Measurements from ENCODE around the gene ZMIZ1.

The ZMIZ1 gene

DNA sequence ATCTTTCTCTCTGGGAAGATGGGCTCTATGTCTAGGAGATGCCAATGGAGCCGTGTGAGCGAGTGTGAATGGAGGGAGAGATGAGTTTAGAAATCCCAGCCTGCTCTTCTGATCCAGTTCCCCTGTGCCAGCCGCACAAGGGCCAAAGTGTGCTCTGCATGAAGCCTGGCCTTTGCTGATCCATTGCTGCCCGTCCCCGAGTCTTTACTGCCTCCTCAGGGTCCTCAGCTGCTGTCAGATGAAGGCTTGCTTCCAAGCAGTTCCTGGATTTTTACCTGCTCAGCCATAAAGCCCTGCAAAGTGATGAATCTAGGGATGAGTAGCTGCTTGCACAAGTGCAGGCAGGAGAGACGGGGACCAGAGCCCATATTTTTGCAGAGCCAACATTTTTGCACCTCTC is 115.9 kb downstream of the ZMIZ1 start:
- Histone ChIP-seq H3K4ac (ENCODE audit: low read depth, low read length) (no peak overlapping the region), H2BK15ac (replicated peaks; ENCODE audit: low read depth) (no peak overlapping the region), H3K23ac (ENCODE audit: low read length) (no peak overlapping the region), H4K5ac (ENCODE audit: low read length) (no peak overlapping the region), H4K8ac (ENCODE audit: low read depth, low read length) (no peak overlapping the region), H3K9ac (ENCODE audit: low read length) (no peak overlapping the region), H2BK5ac (ENCODE audit: low read length) (no peak overlapping the region), H3K4me3 (ENCODE audit: low read length) (no peak overlapping the region), H3K79me1 (ENCODE audit: low read length) (peaks cover 19% of the 10 kb centered on the region), H3K27ac (ENCODE audit: low read depth, low read length) (no peak overlapping the region), H3K56ac (ENCODE audit: low read length) (no peak overlapping the region), H3K79me2 (ENCODE audit: control insufficient read depth, insufficient read depth, low read length) (no peaks in the 10 kb centered on the region), H3K4me1 (ENCODE audit: control insufficient read depth, low read depth, low read length) (no peaks in the 10 kb centered on the region), H2AK5ac (ENCODE audit: low read length) (no peak overlapping the region), H2BK120ac (ENCODE audit: low read depth, low read length) (no peak overlapping the region), H3K36me3 (ENCODE audit: control insufficient read depth, insufficient read depth, low read length) (no peaks in the 10 kb centered on the region), H3K18ac (ENCODE audit: low read length) (no peak overlapping the region), H3K4me2 (ENCODE audit: low read length) (no peak overlapping the region), H3K27me3 (ENCODE audit: insufficient read depth, low read length, poor library complexity) (no peaks in the 10 kb centered on the region)
- DNase-seq: no peak
- no CpG with 5 or more reads among the region's 6 CpGs for WGBS (ENCODE audit: extremely low coverage, insufficient coverage, low lambda C conversion rate)

DNA sequence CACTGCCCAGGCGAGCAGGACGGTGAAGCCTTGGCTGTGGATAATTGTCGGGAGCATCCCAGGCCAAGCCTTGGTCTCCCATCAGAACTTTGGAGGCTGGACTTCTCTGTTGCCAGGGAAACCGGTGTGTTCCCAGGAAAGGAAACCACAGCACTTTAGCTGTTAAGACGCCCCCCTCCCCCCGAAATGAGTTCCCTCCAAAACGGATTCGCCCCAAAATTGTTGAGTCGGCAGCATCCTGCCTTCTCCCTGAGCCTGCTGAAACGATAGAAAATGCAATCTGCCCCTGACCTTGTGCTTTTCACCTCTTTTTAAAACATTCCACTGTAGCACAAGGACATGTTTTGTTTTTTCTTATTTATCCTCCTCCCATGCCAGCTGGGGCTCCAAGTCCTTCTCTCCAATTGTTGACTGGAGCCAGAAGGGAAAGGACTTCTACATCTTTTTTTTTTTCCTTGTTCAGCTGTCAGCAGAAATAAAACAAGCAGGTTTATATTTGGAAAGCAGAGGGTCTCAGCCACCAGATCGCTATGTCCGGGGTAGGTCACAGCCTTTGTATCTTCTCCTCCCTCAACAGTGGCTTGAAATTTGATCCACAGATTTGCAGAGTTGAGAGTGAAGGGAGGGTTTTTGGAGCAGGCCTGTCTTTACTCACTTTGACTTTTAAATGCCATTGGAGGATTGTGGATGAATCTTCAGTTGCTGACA is 116.5 kb downstream of the ZMIZ1 start:
- DNase-seq: peak; percentile 59
- Histone ChIP-seq H4K5ac (ENCODE audit: low read length) (no peak overlapping the region), H3K9ac (ENCODE audit: low read length) (no peak overlapping the region), H3K4me3 (ENCODE audit: low read length) (no peak overlapping the region), H3K79me1 (ENCODE audit: low read length) (peaks cover 19% of the 10 kb centered on the region), H2BK120ac (ENCODE audit: low read depth, low read length) (no peak overlapping the region), H3K4ac (ENCODE audit: low read depth, low read length) (no peak overlapping the region), H3K4me2 (ENCODE audit: low read length) (no peak overlapping the region), H3K79me2 (ENCODE audit: control insufficient read depth, insufficient read depth, low read length) (no peaks in the 10 kb centered on the region), H2BK5ac (ENCODE audit: low read length) (no peak overlapping the region), H2AK5ac (ENCODE audit: low read length) (no peak overlapping the region), H3K27me3 (ENCODE audit: insufficient read depth, low read length, poor library complexity) (no peaks in the 10 kb centered on the region), H3K56ac (ENCODE audit: low read length) (no peak overlapping the region), H3K23ac (ENCODE audit: low read length) (no peak overlapping the region), H3K27ac (ENCODE audit: low read depth, low read length) (no peak overlapping the region), H4K8ac (ENCODE audit: low read depth, low read length) (no peak overlapping the region), H3K18ac (ENCODE audit: low read length) (no peak overlapping the region), H2BK15ac (replicated peaks; ENCODE audit: low read depth) (no peak overlapping the region), H3K4me1 (ENCODE audit: control insufficient read depth, low read depth, low read length) (no peaks in the 10 kb centered on the region), H3K36me3 (ENCODE audit: control insufficient read depth, insufficient read depth, low read length) (no peaks in the 10 kb centered on the region)
- no CpG with 5 or more reads among the region's 12 CpGs for WGBS (ENCODE audit: extremely low coverage, insufficient coverage, low lambda C conversion rate)

DNA sequence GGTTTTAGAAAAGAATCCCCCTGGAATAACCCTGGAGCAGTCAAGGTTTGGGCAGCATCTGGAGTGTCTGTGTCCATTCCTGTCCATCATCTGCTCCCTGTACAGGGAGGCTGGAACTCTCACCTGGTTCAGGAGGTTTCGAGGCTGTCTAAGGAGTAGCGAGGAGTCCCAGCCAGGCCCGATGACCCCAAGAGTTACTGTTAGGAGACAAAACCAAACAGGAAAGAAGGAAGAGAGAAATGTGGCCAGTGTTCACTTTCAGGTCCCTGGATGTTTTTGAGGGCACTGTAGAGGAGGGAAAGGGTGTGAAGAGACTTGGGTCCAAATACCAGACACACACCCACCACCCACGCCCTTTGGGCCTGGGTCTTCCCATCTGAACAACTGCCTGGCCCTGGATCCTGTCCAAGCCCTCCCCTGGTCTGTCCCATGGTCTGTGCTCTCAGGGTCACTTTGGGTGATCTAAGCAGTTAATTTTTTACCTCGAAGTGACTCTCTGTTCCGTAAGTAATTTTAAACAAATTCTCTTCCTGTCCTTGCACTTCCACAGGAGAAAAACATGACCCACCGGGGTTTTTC is 117.1 kb downstream of the ZMIZ1 start:
- WGBS (ENCODE audit: extremely low coverage, insufficient coverage, low lambda C conversion rate): no CpG with 5 or more reads among the region's 7 CpGs
- no peaks in the 10 kb centered on the region for H3K4me1 ChIP-seq (ENCODE audit: control insufficient read depth, low read depth, low read length)
- H3K4me3 ChIP-seq (ENCODE audit: low read length): no peak overlapping the region
- H4K8ac ChIP-seq (ENCODE audit: low read depth, low read length): no peak overlapping the region
- no peak overlapping the region for H3K9ac ChIP-seq (ENCODE audit: low read length)
- no peak for DNase-seq
- no peaks in the 10 kb centered on the region for H3K27me3 ChIP-seq (ENCODE audit: insufficient read depth, low read length, poor library complexity)
- H3K4me2 ChIP-seq (ENCODE audit: low read length): no peak overlapping the region
- H2BK120ac ChIP-seq (ENCODE audit: low read depth, low read length): no peak overlapping the region
- H4K5ac ChIP-seq (ENCODE audit: low read length): no peak overlapping the region
- no peak overlapping the region for H3K27ac ChIP-seq (ENCODE audit: low read depth, low read length)
- H2BK5ac ChIP-seq (ENCODE audit: low read length): no peak overlapping the region
- no peaks in the 10 kb centered on the region for H3K36me3 ChIP-seq (ENCODE audit: control insufficient read depth, insufficient read depth, low read length)
- H3K23ac ChIP-seq (ENCODE audit: low read length): no peak overlapping the region
- no peaks in the 10 kb centered on the region for H3K79me2 ChIP-seq (ENCODE audit: control insufficient read depth, insufficient read depth, low read length)
- H3K56ac ChIP-seq (ENCODE audit: low read length): no peak overlapping the region
- H2BK15ac ChIP-seq (replicated peaks; ENCODE audit: low read depth): no peak overlapping the region
- H3K18ac ChIP-seq (ENCODE audit: low read length): no peak overlapping the region
- H3K4ac ChIP-seq (ENCODE audit: low read depth, low read length): no peak overlapping the region
- peaks cover 20% of the 10 kb centered on the region for H3K79me1 ChIP-seq (ENCODE audit: low read length)
- no peak overlapping the region for H2AK5ac ChIP-seq (ENCODE audit: low read length)

DNA sequence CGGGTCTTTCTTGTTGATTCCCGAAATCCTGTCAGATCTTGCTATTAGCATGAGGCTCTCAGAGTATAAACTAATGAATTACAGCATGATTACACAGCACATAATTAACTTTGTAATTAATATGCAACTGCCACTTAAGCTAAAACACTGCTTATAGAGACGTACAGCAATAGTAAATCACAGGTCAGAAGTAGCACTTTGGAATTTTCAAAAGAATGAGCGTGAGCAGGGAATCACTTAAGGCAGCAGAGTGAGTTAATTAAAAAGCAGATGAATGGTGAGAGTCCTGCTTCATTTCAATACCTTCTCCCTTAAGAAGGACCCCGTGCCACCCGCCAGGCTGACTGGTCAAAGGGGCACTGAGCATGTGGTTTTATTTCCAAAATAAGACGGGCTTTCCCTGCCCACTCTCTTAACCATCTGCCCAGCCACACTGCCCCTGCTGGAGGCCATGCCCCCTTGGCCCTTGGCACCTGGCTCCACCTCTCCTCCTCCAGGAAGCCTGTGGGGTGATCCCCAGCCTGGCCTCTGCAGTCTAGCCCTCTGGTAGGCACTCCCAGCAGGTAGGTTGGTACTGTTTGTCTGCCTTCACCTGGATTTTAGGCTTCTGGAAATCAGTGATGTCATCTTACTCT is 117.8 kb downstream of the ZMIZ1 start:
- H3K79me2 ChIP-seq (ENCODE audit: control insufficient read depth, insufficient read depth, low read length): no peaks in the 10 kb centered on the region
- H3K27ac ChIP-seq (ENCODE audit: low read depth, low read length): no peak overlapping the region
- H3K18ac ChIP-seq (ENCODE audit: low read length): no peak overlapping the region
- H3K4me2 ChIP-seq (ENCODE audit: low read length): no peak overlapping the region
- H3K4ac ChIP-seq (ENCODE audit: low read depth, low read length): no peak overlapping the region
- WGBS (ENCODE audit: extremely low coverage, insufficient coverage, low lambda C conversion rate): no CpG with 5 or more reads among the region's 7 CpGs
- no peak overlapping the region for H2BK5ac ChIP-seq (ENCODE audit: low read length)
- H4K5ac ChIP-seq (ENCODE audit: low read length): no peak overlapping the region
- H2BK120ac ChIP-seq (ENCODE audit: low read depth, low read length): no peak overlapping the region
- H3K79me1 ChIP-seq (ENCODE audit: low read length): peaks cover 20% of the 10 kb centered on the region
- H3K4me3 ChIP-seq (ENCODE audit: low read length): no peak overlapping the region
- no peaks in the 10 kb centered on the region for H3K36me3 ChIP-seq (ENCODE audit: control insufficient read depth, insufficient read depth, low read length)
- no peak overlapping the region for H2BK15ac ChIP-seq (replicated peaks; ENCODE audit: low read depth)
- H2AK5ac ChIP-seq (ENCODE audit: low read length): no peak overlapping the region
- no peaks in the 10 kb centered on the region for H3K27me3 ChIP-seq (ENCODE audit: insufficient read depth, low read length, poor library complexity)
- H3K9ac ChIP-seq (ENCODE audit: low read length): no peak overlapping the region
- H3K23ac ChIP-seq (ENCODE audit: low read length): no peak overlapping the region
- DNase-seq: no peak
- H4K8ac ChIP-seq (ENCODE audit: low read depth, low read length): no peak overlapping the region
- H3K4me1 ChIP-seq (ENCODE audit: control insufficient read depth, low read depth, low read length): no peaks in the 10 kb centered on the region
- H3K56ac ChIP-seq (ENCODE audit: low read length): no peak overlapping the region

DNA sequence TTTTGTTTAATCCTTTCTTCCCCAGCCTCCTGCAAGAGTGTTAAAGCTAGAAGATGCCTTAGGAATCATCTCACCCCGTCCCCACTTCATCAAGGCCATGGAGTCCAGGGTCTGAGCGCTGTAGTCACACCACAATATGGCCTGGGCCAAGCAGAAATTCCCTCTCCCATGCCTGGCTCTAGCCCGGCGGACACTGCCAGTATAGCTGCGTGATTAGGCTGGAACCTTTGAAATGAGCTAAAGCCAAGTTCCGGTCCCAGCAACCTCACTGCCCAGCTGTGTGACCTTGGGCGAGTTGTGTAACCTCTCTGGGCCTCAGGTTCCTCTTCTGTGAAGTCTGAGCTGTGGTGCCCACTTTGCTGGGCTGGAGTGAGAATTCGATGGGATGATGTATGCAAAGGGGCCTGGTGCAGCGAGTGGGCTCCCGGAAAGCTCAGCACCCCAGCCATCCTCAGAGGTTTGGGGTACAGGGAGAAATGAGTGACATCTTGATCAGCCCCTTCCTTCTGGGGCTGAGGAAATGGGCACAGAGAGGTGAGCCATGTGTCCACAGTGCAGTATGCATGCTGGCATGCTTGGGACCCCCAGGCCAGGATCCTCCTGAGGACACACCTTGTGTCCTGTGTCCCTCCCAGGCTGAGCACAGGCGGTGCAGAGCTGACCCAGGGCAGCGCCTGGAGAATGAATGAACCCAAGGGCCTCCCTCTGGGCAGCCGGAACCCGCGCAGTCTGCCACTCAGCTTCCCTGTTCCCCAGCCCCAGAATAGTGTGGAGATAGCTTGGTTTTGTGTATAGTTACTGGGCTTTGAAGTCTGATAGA is 118.6 kb downstream of the ZMIZ1 start:
- Histone ChIP-seq H4K5ac (ENCODE audit: low read length) (no peak overlapping the region), H3K4me2 (ENCODE audit: low read length) (no peak overlapping the region), H3K4me1 (ENCODE audit: control insufficient read depth, low read depth, low read length) (no peaks in the 10 kb centered on the region), H2BK5ac (ENCODE audit: low read length) (no peak overlapping the region), H3K27me3 (ENCODE audit: insufficient read depth, low read length, poor library complexity) (no peaks in the 10 kb centered on the region), H2BK120ac (ENCODE audit: low read depth, low read length) (no peak overlapping the region), H3K23ac (ENCODE audit: low read length) (no peak overlapping the region), H3K27ac (ENCODE audit: low read depth, low read length) (no peak overlapping the region), H3K36me3 (ENCODE audit: control insufficient read depth, insufficient read depth, low read length) (no peaks in the 10 kb centered on the region), H2AK5ac (ENCODE audit: low read length) (no peak overlapping the region), H3K79me2 (ENCODE audit: control insufficient read depth, insufficient read depth, low read length) (no peaks in the 10 kb centered on the region), H3K56ac (ENCODE audit: low read length) (no peak overlapping the region), H4K8ac (ENCODE audit: low read depth, low read length) (no peak overlapping the region), H3K18ac (ENCODE audit: low read length) (no peak overlapping the region), H3K4me3 (ENCODE audit: low read length) (no peak overlapping the region), H3K9ac (ENCODE audit: low read length) (no peak overlapping the region), H3K79me1 (ENCODE audit: low read length) (peaks cover 20% of the 10 kb centered on the region), H3K4ac (ENCODE audit: low read depth, low read length) (no peak overlapping the region), H2BK15ac (replicated peaks; ENCODE audit: low read depth) (no peak overlapping the region)
- no CpG with 5 or more reads among the region's 15 CpGs for WGBS (ENCODE audit: extremely low coverage, insufficient coverage, low lambda C conversion rate)
- DNase-seq: no peak

Measured in mesendoderm (in vitro differentiated cells).